ENCODE data around the gene ZNF268.

Gene ZNF268

GRCh38 chr12:133181238-133181959, at the start of gene ZNF268:
Gene ZNF268 (plus strand): TSS chr12:133181495. CDS start chr12:133181998, 503 bp downstream.
- no peak for FAIRE-seq

GRCh38 chr12:133135747-133136146, 45.5 kb upstream of the ZNF268 start:
- no peak for FAIRE-seq

- no peak for FAIRE-seq
Measured at GRCh38 chr12:133145981-133146380, 35.3 kb upstream of the ZNF268 start.

- FAIRE-seq: no peak
Measured at GRCh38 chr12:133156125-133156690, 25.1 kb upstream of the ZNF268 start.

- FAIRE-seq: no peak
Measured at GRCh38 chr12:133165776-133166175, 15.5 kb upstream of the ZNF268 start.

GRCh38 chr12:133172491-133172890, 8.8 kb upstream of the ZNF268 start:
- no peak for FAIRE-seq

GRCh38 chr12:133174901-133175300, 6.4 kb upstream of the ZNF268 start:
- FAIRE-seq: no peak

- FAIRE-seq: no peak
Measured at GRCh38 chr12:133180669-133181068, 626 bp upstream of the ZNF268 start.

GRCh38 chr12:133190176-133190575, 8.9 kb downstream of the ZNF268 start:
- no peak for FAIRE-seq

GRCh38 chr12:133192847-133193246, 11.6 kb downstream of the ZNF268 start:
- no peak for FAIRE-seq

- no peak for FAIRE-seq
Measured at GRCh38 chr12:133201888-133202287, 20.6 kb downstream of the ZNF268 start.

GRCh38 chr12:133202493-133203343, 21.4 kb downstream of the ZNF268 start:
- no peak for FAIRE-seq

- FAIRE-seq: no peak
Measured at GRCh38 chr12:133203344-133204263, 22.3 kb downstream of the ZNF268 start.

GRCh38 chr12:133204264-133204603, 22.9 kb downstream of the ZNF268 start:
- no peak for FAIRE-seq

- no peak for FAIRE-seq
Measured at GRCh38 chr12:133206390-133206789, 25.1 kb downstream of the ZNF268 start.

GRCh38 chr12:133215724-133216123, 34.4 kb downstream of the ZNF268 start:
- FAIRE-seq: no peak

- no peak for FAIRE-seq
Measured at GRCh38 chr12:133217219-133217618, 35.9 kb downstream of the ZNF268 start.

- FAIRE-seq: no peak
Measured at GRCh38 chr12:133220521-133220920, 39.2 kb downstream of the ZNF268 start.

- FAIRE-seq: no peak
Measured at GRCh38 chr12:133221241-133221640, 39.9 kb downstream of the ZNF268 start.

GRCh38 chr12:133222211-133222610, 40.9 kb downstream of the ZNF268 start:
- no peak for FAIRE-seq

- no peak for FAIRE-seq
Measured at GRCh38 chr12:133225527-133225926, 44.2 kb downstream of the ZNF268 start.

- FAIRE-seq: no peak
Measured at GRCh38 chr12:133226690-133227089, 45.4 kb downstream of the ZNF268 start.

Measured in islet of Langerhans (tissue), 1 donor.